HEK293 (cell line): ENCODE data around the gene PLD3.

Experiments used
- KLF7 ChIP-seq: fragments of 450-650 bp; formaldehyde crosslinking; IDR thresholded peaks from 2 replicates; pipeline ENCODE4 v1.5.1; 2016; ENCODE audit warnings: missing biosample characterization, missing genetic modification characterization, borderline replicate concordance
- ZEB2 ChIP-seq: fragments of 450-650 bp; formaldehyde crosslinking; IDR thresholded peaks from 2 replicates; pipeline ENCODE4 v1.5.1; 2016; ENCODE audit warnings: missing biosample characterization, missing genetic modification characterization
- ZNF138 ChIP-seq: fragments of 450-650 bp; formaldehyde crosslinking; IDR thresholded peaks from 2 replicates; pipeline ENCODE4 v1.5.1; 2016; ENCODE audit warnings: missing biosample characterization, missing genetic modification characterization, borderline replicate concordance
- ZNF274 ChIP-seq, 2 experiments: fragments of 200-500 bp in 1 of 2; fragments of 450-650 bp in 1 of 2; sonication (Bioruptor generic) in 1 of 2; formaldehyde crosslinking in 1 of 2; IDR thresholded peaks; 2 replicates each; pipeline versions ENCODE4 v1.5.1 to v1.6.1; 2014 to 2016; ENCODE audit warnings: borderline replicate concordance in 1 of 2, inconsistent platforms in 1 of 2, low read length in 1 of 2, missing biosample characterization in 1 of 2, missing genetic modification characterization in 1 of 2
- ZNF350 ChIP-seq: fragments of 450-650 bp; formaldehyde crosslinking; IDR thresholded peaks from 2 replicates; pipeline ENCODE4 v1.5.0; 2017; ENCODE audit warnings: missing biosample characterization, mild to moderate bottlenecking, missing genetic modification characterization
- ZNF501 ChIP-seq: fragments of 450-650 bp; formaldehyde crosslinking; IDR thresholded peaks from 2 replicates; pipeline ENCODE4 v1.5.1; 2016; ENCODE audit warnings: missing biosample characterization, missing genetic modification characterization
- ZNF792 ChIP-seq: fragments of 450-650 bp; formaldehyde crosslinking; IDR thresholded peaks from 2 replicates; pipeline ENCODE4 v1.5.1; 2016; ENCODE audit warnings: missing biosample characterization, missing genetic modification characterization
- TF ChIP-seq, protein P1 (sequence below): fragments of 450-650 bp; IDR thresholded peaks from 2 replicates; pipeline ENCODE4 v1.5.1; 2018; ENCODE audit warnings: missing biosample characterization, missing genetic modification characterization

GRCh38 chr19:40400559-40400958, 52.1 kb downstream of the PLD3 start:
- TF ChIP-seq ZNF274 (IDR thresholded peaks at IDR 0.05; ENCODE audit: low read length) = no peak
- no peak for TF ChIP-seq ZNF274 (tag by site-specific recombination; IDR thresholded peaks at IDR 0.05; ENCODE audit: borderline replicate concordance)
- TF ChIP-seq ZNF792 (tag by site-specific recombination) = no peak
- no peak for TF ChIP-seq ZNF138
- TF ChIP-seq ZNF501 (tag by site-specific recombination) = no peak
- no peak for TF ChIP-seq KLF7
- TF ChIP-seq ZEB2 (tag by site-specific recombination) = no peak; the same call in 1 of the 2 replicates
- TF ChIP-seq, protein P1, sequence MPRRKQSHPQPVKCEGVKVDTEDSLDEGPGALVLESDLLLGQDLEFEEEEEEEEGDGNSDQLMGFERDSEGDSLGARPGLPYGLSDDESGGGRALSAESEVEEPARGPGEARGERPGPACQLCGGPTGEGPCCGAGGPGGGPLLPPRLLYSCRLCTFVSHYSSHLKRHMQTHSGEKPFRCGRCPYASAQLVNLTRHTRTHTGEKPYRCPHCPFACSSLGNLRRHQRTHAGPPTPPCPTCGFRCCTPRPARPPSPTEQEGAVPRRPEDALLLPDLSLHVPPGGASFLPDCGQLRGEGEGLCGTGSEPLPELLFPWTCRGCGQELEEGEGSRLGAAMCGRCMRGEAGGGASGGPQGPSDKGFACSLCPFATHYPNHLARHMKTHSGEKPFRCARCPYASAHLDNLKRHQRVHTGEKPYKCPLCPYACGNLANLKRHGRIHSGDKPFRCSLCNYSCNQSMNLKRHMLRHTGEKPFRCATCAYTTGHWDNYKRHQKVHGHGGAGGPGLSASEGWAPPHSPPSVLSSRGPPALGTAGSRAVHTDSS (tag by site-specific recombination) = no peak
- no peak for TF ChIP-seq ZNF350 (tag by site-specific recombination)
